SK-N-SH (cell line): ENCODE data around the gene RASAL2. TPM values are rescaled to one million over a fixed set of nuclear protein-coding genes. Genes with fewer than 3 reads are reported as not detected.
A peak's percentile ranks its signal among the peaks of the same experiment; 100 is the strongest.

Experiments
- CTCF ChIA-PET: fragments of 300-600, 350-600 bp; formaldehyde crosslinking; extraction: SDS; loops from one replicate; lab custom pipeline; 2021; lab: Yijun Ruan, JAX
- POLR2A ChIA-PET: fragments of 350-600 bp; sonication (Branson Sonifier 250); formaldehyde crosslinking; extraction: SDS; loops from one replicate; lab custom pipeline; 2020; ENCODE audit warnings: antibody characterized with exemption, inconsistent platforms; lab: Yijun Ruan, JAX
- DNase-seq: peaks from one replicate; pipeline ENCODE4 v3.0.0; 2012
- H2AFZ ChIP-seq: fragments of 200-600 bp; sonication (generic); 2 replicates; pipeline ENCODE4 v1.8.1; 2016; ENCODE audit warnings: antibody characterized with exemption, mild to moderate bottlenecking, low read depth
- H3F3A ChIP-seq: fragments of 200-600 bp; sonication (generic); replicated peaks from 2 replicates; pipeline ENCODE3; 2016; ENCODE audit warnings: antibody characterized with exemption, mild to moderate bottlenecking; ENCODE audit not compliant: insufficient read depth
- H3K27ac ChIP-seq, 2 experiments: fragments of 200-500 bp in 1 of 2; fragments of 200-600 bp in 1 of 2; sonication (Bioruptor generic) in 1 of 2; sonication (generic), shearing (Covaris generic) in 1 of 2; 2 replicates each; pipeline versions ENCODE4 v1.5.1 to v1.6.1; 2014 to 2016; ENCODE audit warnings: low read depth in 2 of 2, inconsistent platforms in 1 of 2, low read length in 1 of 2, mild to moderate bottlenecking in 1 of 2, mixed read lengths in 1 of 2
- H3K27me3 ChIP-seq: fragments of 200-600 bp; sonication (generic), shearing (Covaris generic); 2 replicates; pipeline ENCODE4 v1.6.1; 2016; ENCODE audit warnings: mixed run types; ENCODE audit not compliant: insufficient read depth
- H3K36me3 ChIP-seq, 2 experiments: fragments of 200-500 bp in 1 of 2; fragments of 200-600 bp in 1 of 2; sonication (Bioruptor generic) in 1 of 2; sonication (generic) in 1 of 2; replicated peaks in 1 of 2; 2 replicates each; pipeline versions ENCODE3 to v1.5.1; 2014 to 2016; ENCODE audit warnings: low read length in 1 of 2, mild to moderate bottlenecking in 1 of 2; ENCODE audit not compliant: insufficient read depth in 2 of 2, control insufficient read depth in 1 of 2
- H3K4me1 ChIP-seq, 2 experiments: fragments of 200-500 bp in 1 of 2; fragments of 200-600 bp in 1 of 2; sonication (Bioruptor generic) in 1 of 2; sonication (generic), shearing (Covaris generic) in 1 of 2; 2 replicates each; pipeline versions ENCODE4 v1.5.1 to v1.6.1; 2014 to 2016; ENCODE audit warnings: low read depth in 1 of 2, low read length in 1 of 2, mixed run types in 1 of 2; ENCODE audit not compliant: insufficient read depth in 2 of 2, control insufficient read depth in 1 of 2
- H3K4me2 ChIP-seq: fragments of 200-600 bp; sonication (generic), shearing (Covaris generic); 2 replicates; pipeline ENCODE4 v1.6.1; 2017; ENCODE audit warnings: mixed run types
- H3K4me3 ChIP-seq, 2 experiments: fragments of 200-500 bp in 1 of 2; fragments of 200-600 bp in 1 of 2; sonication (Bioruptor generic) in 1 of 2; sonication (generic), shearing (Covaris generic) in 1 of 2; 2 replicates each; pipeline versions ENCODE4 v1.5.1 to v1.8.1; 2014 to 2016; ENCODE audit warnings: low read depth in 2 of 2, inconsistent platforms in 1 of 2, low read length in 1 of 2, mild to moderate bottlenecking in 1 of 2, mixed read lengths in 1 of 2, moderate library complexity in 1 of 2
- H3K79me2 ChIP-seq: fragments of 200-600 bp; sonication (generic); 2 replicates; pipeline ENCODE4 v1.8.1; 2017; ENCODE audit warnings: mild to moderate bottlenecking; ENCODE audit not compliant: insufficient read depth
- H3K9ac ChIP-seq: fragments of 200-600 bp; sonication (generic); 2 replicates; pipeline ENCODE4 v1.6.1; 2017; ENCODE audit warnings: mixed run types
- H3K9me2 ChIP-seq: fragments of 200-600 bp; sonication (generic); 2 replicates; pipeline ENCODE4 v1.6.1; 2017; ENCODE audit warnings: mixed run types
- H3K9me3 ChIP-seq: fragments of 200-600 bp; sonication (generic); 2 replicates; pipeline ENCODE4 v1.6.1; 2017; ENCODE audit warnings: mixed run types, mild to moderate bottlenecking, moderate library complexity
- H4K20me1 ChIP-seq: fragments of 200-600 bp; sonication (generic); 2 replicates; pipeline ENCODE4 v1.6.1; 2017; ENCODE audit warnings: mild to moderate bottlenecking, mixed run types; ENCODE audit not compliant: insufficient read depth
- CHD2 ChIP-seq: fragments of 150-350 bp; IDR thresholded peaks from 2 replicates; pipeline ENCODE4 v1.6.1; 2018; ENCODE audit warnings: low read length; ENCODE audit not compliant: partially characterized antibody
- CTCF ChIP-seq: fragments of 200-600 bp; sonication (generic); IDR thresholded peaks from 2 replicates; pipeline ENCODE4 v1.6.1; 2017; ENCODE audit warnings: antibody characterized with exemption, mild to moderate bottlenecking, moderate library complexity
- ELF1 ChIP-seq: IDR thresholded peaks from 2 replicates; pipeline ENCODE4 v1.4.0; 2012
- FOXJ3 ChIP-seq: sonication (generic); formaldehyde crosslinking; IDR thresholded peaks from 2 replicates; pipeline ENCODE4 v1.5.1; 2020; ENCODE audit warnings: mild to moderate bottlenecking, missing genetic modification reagents
- JUND ChIP-seq: IDR thresholded peaks from 2 replicates; pipeline ENCODE4 v1.4.0; 2012
- MAX ChIP-seq: IDR thresholded peaks from 2 replicates; pipeline ENCODE4 v1.4.0; 2012; ENCODE audit warnings: low read depth
- MEF2A ChIP-seq: IDR thresholded peaks from 2 replicates; pipeline ENCODE4 v1.4.0; 2012; ENCODE audit warnings: low read depth, borderline replicate concordance
- NFIC ChIP-seq: IDR thresholded peaks from 2 replicates; pipeline ENCODE4 v1.4.0; 2012; ENCODE audit warnings: borderline replicate concordance
- NRF1 ChIP-seq: IDR thresholded peaks from 2 replicates; pipeline ENCODE4 v1.6.1; 2012; ENCODE audit warnings: low read depth, mild to moderate bottlenecking, low read length
- PBX3 ChIP-seq: IDR thresholded peaks from 2 replicates; pipeline ENCODE4; 2012
- POLR2AphosphoS5 ChIP-seq: IDR thresholded peaks from 2 replicates; pipeline ENCODE4 v1.6.1; 2012; ENCODE audit warnings: low read depth, low read length
- RCOR1 ChIP-seq: fragments of 150-350 bp; IDR thresholded peaks from 2 replicates; pipeline ENCODE4 v1.6.1; 2017; ENCODE audit warnings: antibody characterized with exemption, low read length
- REST ChIP-seq: IDR thresholded peaks from 2 replicates; pipeline ENCODE4 v1.6.1; 2012; ENCODE audit warnings: mild to moderate bottlenecking, low read depth, low read length, moderate library complexity
- SIN3A ChIP-seq: IDR thresholded peaks from 2 replicates; pipeline ENCODE4 v1.6.1; 2012; ENCODE audit warnings: low read depth, mild to moderate bottlenecking, low read length, moderate library complexity, borderline replicate concordance
- SMC3 ChIP-seq: IDR thresholded peaks from 2 replicates; pipeline ENCODE4 v1.6.1; 2012; ENCODE audit warnings: low read depth, low read length, improper control_type of control experiment
- TAF1 ChIP-seq: IDR thresholded peaks from 2 replicates; pipeline ENCODE4 v1.6.1; 2012; ENCODE audit warnings: low read depth, mild to moderate bottlenecking, low read length, moderate library complexity, borderline replicate concordance
- TCF12 ChIP-seq: IDR thresholded peaks from 2 replicates; pipeline ENCODE4 v1.4.0; 2012
- TEAD4 ChIP-seq: IDR thresholded peaks from 2 replicates; pipeline ENCODE4 v1.4.0; 2012; ENCODE audit warnings: mild to moderate bottlenecking, borderline replicate concordance; ENCODE audit not compliant: insufficient read depth
- USF1 ChIP-seq: IDR thresholded peaks from 2 replicates; pipeline ENCODE4 v1.4.0; 2012; ENCODE audit warnings: low read depth, borderline replicate concordance
- YY1 ChIP-seq: IDR thresholded peaks from 2 replicates; pipeline ENCODE4 v1.4.0; 2012; ENCODE audit warnings: low read depth, mild to moderate bottlenecking
- WGBS: methylation state at CpG from one replicate; pipeline ENCODE4 v1.1.6; 2017; ENCODE audit warnings: low lambda C conversion rate; 5-methylcytosine and 5-hydroxymethylcytosine counted together
- polyA plus RNA-seq, 3 experiments: library from polyadenylated mRNA; depleted of rRNA; stranded (reverse); fragments of >200 nt; gene quantifications; 2 replicates each; pipeline ENCODE4 v1.2.3, GENCODE V29; 2012

RASAL2 gene
- polyA plus RNA-seq, 1 of the 3 experiments (the other 2 are of a cell fraction) = 6.9 TPM

- H3K9me3 ChIP-seq = no peaks in the 10 kb centered on the region
- H2AFZ ChIP-seq = peak overlapping the region; percentile 44; the same call in 1 of the 2 replicates
- WGBS = 51% methylated on average over 10 of the region's 10 CpGs
- POLR2A ChIA-PET = no interaction called here
- no peaks in the 10 kb centered on the region for H3K27me3 ChIP-seq
- H3K9me2 ChIP-seq = no peaks in the 10 kb centered on the region
- H3F3A ChIP-seq = peaks cover 18% of the 10 kb centered on the region
- H3K4me1 ChIP-seq = peaks cover 0 to 42% of the 10 kb centered on the region in 2 experiments; a peak in 2 of 4 replicates
- H3K4me2 ChIP-seq = peak overlapping the region; percentile 52
- TF ChIP-seq TEAD4 = peak; percentile 46; the same call in 1 of the 2 replicates
- TF ChIP-seq CHD2 = no peak
- no peak for TF ChIP-seq CTCF
- peak; percentile 67 for TF ChIP-seq NFIC
- no peak for TF ChIP-seq ELF1
- no peak for TF ChIP-seq MEF2A
- no peak for TF ChIP-seq SIN3A
- TF ChIP-seq REST = no peak
- no peak for TF ChIP-seq FOXJ3 (CRISPR knock-in tag)
- TF ChIP-seq USF1 = no peak
- no peak for TF ChIP-seq SMC3
- TF ChIP-seq TCF12 = peak; percentile 34; the same call in 1 of the 2 replicates
- peak; percentile 51; the same call in 1 of the 2 replicates for TF ChIP-seq TAF1
- peak; percentile 18; the same call in 1 of the 2 replicates for TF ChIP-seq JUND
- TF ChIP-seq YY1 = no peak
- TF ChIP-seq POLR2AphosphoS5 = peak; percentile 29; the same call in 1 of the 2 replicates
- peak; percentile 49; the same call in 1 of the 2 replicates for TF ChIP-seq MAX
- no peak for TF ChIP-seq RCOR1
- no peak for TF ChIP-seq NRF1
- peak; percentile 68 for TF ChIP-seq PBX3
- H3K4me3 ChIP-seq = peak overlapping the region; percentile 21 to 24; a peak in 2 of 4 replicates
- peak overlapping the region; percentile 67 to 83; a peak in 3 of 4 replicates for H3K27ac ChIP-seq
- no peaks in the 10 kb centered on the region for H3K36me3 ChIP-seq
- CTCF ChIA-PET = no interaction called here
- peak; percentile 11 for DNase-seq
- peak overlapping the region; percentile 57; the same call in 1 of the 2 replicates for H3K9ac ChIP-seq
- peaks cover 35% of the 10 kb centered on the region for H3K79me2 ChIP-seq
- no peaks in the 10 kb centered on the region for H4K20me1 ChIP-seq
Measured at GRCh38 chr1:178341261-178341956, 247.5 kb downstream of the RASAL2 start.
